K562 (cell line): Measurements from ENCODE around the gene TTC22.

Experiments
- CCNT2 ChIP-seq: IDR thresholded peaks from 2 replicates; pipeline ENCODE4 v1.6.1; 2011; ENCODE audit warnings: borderline replicate concordance, low read depth, mild to moderate bottlenecking, moderate library complexity, mixed read lengths, low read length; ENCODE audit not compliant: insufficient read length; ENCODE audit errors: extremely low read depth
- JUND ChIP-seq, 2 experiments: IDR thresholded peaks; 2 replicates in 1 of 2; 3 replicates in 1 of 2; pipeline ENCODE4 v1.6.1; 2011; ENCODE audit warnings: borderline replicate concordance in 2 of 2, low read depth in 2 of 2, low read length in 2 of 2, improper control_type of control experiment in 1 of 2, missing biosample characterization in 1 of 2, missing genetic modification characterization in 1 of 2, missing genetic modification reagents in 1 of 2
- KHSRP ChIP-seq: fragments of 450-650 bp; IDR thresholded peaks from 2 replicates; pipeline ENCODE4 v1.6.1; 2017
- POLR2AphosphoS5 ChIP-seq: IDR thresholded peaks from 2 replicates; pipeline ENCODE4 v1.6.1; 2011; ENCODE audit warnings: mild to moderate bottlenecking, low read depth, low read length, moderate library complexity; ENCODE audit not compliant: control insufficient read depth, insufficient read depth
- SIX5 ChIP-seq, 2 experiments: IDR thresholded peaks; 2 replicates each; pipeline ENCODE4 v1.6.1; 2011; ENCODE audit warnings: low read length in 2 of 2, borderline replicate concordance in 1 of 2, low read depth in 1 of 2, mild to moderate bottlenecking in 1 of 2, moderate library complexity in 1 of 2; ENCODE audit not compliant: insufficient read depth in 1 of 2
- SMARCB1 ChIP-seq: IDR thresholded peaks from 2 replicates; pipeline ENCODE4 v1.6.1; 2011; ENCODE audit warnings: improper control_type of control experiment, low read depth; ENCODE audit not compliant: insufficient read length
- SMC3 ChIP-seq: conservative IDR thresholded peaks from 2 replicates; pipeline ENCODE4 v1.6.1; 2011; ENCODE audit warnings: low read depth, low read length, improper control_type of control experiment; ENCODE audit not compliant: insufficient read depth
- SRSF9 ChIP-seq: fragments of 200-400 bp; formaldehyde crosslinking; IDR thresholded peaks from 2 replicates; pipeline ENCODE4 v1.6.1; 2017; ENCODE audit warnings: low read depth, low read length, borderline replicate concordance
- TFE3 ChIP-seq: fragments of 450-650 bp; formaldehyde crosslinking; IDR thresholded peaks from 2 replicates; pipeline ENCODE4 v1.4.0; 2020; ENCODE audit warnings: mild to moderate bottlenecking, mixed read lengths

- TF ChIP-seq POLR2AphosphoS5 (no peak), TFE3 (CRISPR knock-in tag) (no peak), KHSRP (no peak), CCNT2 (no peak), SRSF9 (no peak), SMC3 (no peak), JUND (IDR thresholded peaks at IDR 0.05; ENCODE audit: borderline replicate concordance, low read depth, low read length) (no peak), JUND (tag; IDR thresholded peaks at IDR 0.05; ENCODE audit: borderline replicate concordance, low read depth, low read length) (no peak), SIX5 (IDR thresholded peaks at IDR 0.05; ENCODE audit: borderline replicate concordance in 1 of 2, insufficient read depth in 1 of 2, low read depth in 1 of 2, low read length in 2 of 2) (no peak), SMARCB1 (no peak)
These were observed 41.2 kb upstream of the TTC22 start for GRCh38 chr1:54842206-54842915.
